GM18502 (cell line): ENCODE results near the gene APLNR.
"Not testable (repeated sequence)": the region's sequence is repeated elsewhere in the genome, so short reads cannot be mapped to it uniquely, and the experiment has no call there.

Source experiments
- ATAC-seq: cut with Tn5 transposase; IDR thresholded peaks from one replicate; pipeline ENCODE4 v1.9.1; 2021; ENCODE audit warnings: mild to moderate bottlenecking; ENCODE audit not compliant: unreplicated experiment, poor library complexity

The APLNR gene

DNA sequence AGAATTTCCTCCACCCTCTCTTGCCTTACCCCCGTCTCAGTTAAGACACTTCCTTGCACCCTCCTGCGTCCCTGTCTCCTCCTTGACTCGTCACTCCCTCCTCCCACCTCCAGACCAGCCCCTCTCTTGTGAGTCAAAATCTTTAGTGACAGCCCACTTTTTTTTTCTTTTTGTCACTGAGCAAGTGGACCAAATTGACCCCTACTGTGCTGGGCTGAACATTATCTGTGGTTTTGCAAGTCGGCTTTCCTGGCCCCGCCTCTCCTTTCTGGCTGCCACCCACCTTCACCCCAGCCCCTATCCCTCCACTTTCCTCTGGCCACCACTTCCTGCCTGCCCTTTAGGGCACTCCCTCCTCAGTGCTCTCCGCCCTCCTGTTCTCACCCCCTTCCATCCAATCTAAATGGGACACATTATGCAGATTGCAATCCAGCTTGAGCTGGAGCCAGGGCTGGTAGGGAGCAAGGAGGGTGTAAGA lies at the start of gene APLNR:
Gene APLNR (minus strand): TSS at position 47 of the 478 bp plus-strand sequence. CDS start 246 bp downstream, outside the sequence.
- ATAC-seq: no peak

GRCh38 chr11:57283231-57283990 lies 46.4 kb upstream of the APLNR start:
- ATAC-seq: no peak

- not testable (repeated sequence) for ATAC-seq
Measured at GRCh38 chr11:57281546-57281945, 44.5 kb upstream of the APLNR start.

DNA sequence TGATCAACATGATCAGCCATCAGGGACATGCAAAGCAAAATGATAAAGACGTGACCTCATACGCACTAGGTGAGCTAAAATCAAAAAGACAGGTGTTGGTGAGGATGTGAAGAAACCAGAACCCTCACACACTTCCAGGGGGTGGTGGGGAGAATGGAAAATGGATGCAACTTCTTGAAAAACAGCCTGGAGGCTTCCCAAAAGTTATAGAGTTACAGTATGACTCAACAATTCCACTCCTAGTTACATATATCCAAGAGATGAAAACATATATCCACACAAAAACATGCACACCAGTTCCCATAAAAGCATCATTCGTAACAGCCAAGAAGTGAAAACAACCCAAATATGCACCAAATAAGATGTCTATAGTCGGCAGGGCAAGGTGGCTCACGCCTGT lies 42.1 kb upstream of the APLNR start:
- no peak for ATAC-seq

DNA sequence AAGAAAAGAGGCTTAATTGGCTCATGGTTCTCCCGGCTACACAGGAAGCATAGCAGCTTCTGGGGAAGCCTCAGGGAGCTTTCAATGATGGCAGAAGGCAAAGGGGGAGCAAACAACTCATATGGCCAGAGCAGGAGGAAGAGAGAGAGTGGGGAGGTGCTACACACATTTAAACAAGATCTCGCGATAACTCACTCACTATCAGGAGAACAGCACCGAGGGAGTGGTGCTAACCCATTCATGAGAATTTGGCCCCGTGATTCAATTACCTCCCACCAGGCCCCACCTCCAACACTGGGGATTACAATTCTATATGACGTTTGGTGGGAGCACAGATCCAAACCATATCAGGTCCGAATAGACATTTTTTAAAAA lies 41.7 kb upstream of the APLNR start:
- ATAC-seq: no peak

DNA sequence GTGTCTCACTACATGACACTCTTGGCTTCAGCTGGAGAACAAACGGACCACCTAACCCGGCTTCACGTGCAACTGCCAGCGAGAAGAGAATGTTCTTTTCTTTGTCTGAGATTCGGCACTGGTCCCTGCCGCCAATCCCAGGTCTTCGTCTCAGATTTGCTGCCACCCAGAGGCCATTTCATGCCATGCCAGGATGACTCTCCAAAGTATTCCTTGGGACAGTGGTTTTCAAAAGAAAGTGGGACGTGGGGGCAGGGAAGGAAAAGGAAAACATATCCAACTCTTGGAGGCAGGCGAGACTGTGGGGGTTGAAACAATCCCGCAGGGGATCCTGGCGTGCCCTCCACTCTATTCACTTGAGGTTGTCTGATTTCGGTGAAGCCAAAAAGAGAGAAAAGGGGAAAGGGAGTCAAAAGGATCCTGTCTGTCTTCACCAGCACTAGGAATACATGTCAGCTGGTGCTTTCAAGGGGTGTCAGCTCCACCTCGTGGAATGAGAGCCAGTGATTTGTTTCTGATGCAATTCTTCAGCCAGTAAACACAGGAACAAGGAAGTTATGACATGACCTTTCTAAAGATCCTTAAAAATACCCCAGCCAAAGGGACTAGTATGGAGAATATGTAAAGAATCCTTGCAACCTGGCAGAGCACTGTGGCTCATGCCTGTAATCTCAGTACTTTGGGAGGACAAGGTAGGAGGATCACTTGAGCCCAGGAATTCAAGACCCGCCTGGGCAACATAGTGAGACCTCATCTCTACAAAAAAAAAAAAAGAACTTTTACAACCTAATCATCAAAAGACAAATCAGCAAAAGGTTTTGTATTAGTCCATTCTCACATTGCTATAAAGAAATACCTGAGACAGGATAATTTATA lies 41.0 kb upstream of the APLNR start:
- ATAC-seq: peak; percentile 89

DNA sequence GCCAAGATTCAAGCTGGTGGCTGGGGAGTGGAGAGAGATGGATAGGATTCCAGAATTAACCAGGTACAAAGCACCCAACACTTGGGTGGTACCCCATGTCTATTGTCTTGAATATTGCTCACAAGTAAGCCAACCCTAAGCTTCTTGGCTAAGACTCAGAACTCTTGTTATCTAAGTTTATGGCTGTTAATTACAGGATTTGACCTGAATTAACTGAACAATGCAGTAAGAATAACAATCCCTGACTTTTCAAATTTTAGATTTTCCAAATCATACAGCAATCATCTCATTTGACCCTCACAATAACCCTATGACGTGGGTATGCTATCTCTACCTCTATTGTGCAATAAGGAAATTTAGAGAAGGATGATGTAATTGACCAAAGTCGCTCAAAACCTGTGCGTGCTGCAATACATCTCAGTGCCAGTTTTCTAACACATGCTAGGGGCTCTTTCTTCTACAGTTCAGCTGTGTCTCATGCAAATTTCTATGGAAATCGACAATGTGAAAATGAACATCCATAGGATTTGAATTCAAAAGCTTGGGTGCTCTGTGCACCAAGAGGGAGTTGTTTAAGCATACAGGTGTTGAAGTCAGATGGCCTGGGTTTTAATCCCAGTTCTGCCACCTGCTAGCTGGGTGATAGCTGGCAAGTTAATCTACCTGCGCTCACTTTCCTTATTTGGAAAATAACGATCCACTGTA lies 40.1 kb upstream of the APLNR start:
- ATAC-seq: no peak

DNA sequence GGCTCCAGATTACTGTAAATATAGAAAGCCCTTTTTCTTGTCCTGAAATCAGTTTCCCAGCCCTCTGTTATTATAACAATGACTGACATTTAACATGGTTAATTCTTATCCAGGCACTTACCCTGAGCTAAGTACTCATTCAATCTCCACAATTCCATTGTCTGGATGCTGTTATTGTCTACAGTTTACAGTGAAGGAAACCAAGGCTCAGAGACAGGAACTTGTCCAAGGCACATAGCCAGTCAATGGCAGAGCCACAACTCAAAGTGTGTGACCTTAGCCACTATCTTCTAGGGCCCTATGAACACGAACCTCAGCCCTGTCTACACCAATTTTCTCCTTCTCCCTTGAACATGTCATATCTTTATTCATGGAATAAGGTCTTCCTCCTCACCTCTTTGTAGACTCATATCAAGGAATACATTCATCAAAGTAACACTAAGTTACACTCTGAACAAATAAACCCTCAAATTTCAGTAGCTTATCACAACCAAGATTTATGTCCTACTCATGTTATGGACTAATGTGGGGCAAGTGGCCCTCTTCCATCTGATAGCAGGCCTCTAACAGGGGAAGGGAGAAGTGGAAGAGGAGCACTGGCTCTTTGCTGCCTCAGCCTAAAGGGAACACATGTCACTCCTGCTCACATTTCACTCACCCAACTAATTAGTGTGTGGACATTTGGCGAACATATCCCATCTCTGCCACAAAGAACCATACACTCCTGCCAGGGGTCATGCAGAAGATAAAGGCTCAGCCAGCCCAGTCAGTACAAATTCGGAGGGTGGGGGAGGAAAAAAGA lies 39.3 kb upstream of the APLNR start:
- ATAC-seq: no peak

- no peak for ATAC-seq
Measured at GRCh38 chr11:57275582-57275981, 38.5 kb upstream of the APLNR start.

GRCh38 chr11:57274904-57275498 lies 38.0 kb upstream of the APLNR start:
- ATAC-seq: no peak

GRCh38 chr11:57273448-57274058 lies 36.5 kb upstream of the APLNR start:
- ATAC-seq: no peak

DNA sequence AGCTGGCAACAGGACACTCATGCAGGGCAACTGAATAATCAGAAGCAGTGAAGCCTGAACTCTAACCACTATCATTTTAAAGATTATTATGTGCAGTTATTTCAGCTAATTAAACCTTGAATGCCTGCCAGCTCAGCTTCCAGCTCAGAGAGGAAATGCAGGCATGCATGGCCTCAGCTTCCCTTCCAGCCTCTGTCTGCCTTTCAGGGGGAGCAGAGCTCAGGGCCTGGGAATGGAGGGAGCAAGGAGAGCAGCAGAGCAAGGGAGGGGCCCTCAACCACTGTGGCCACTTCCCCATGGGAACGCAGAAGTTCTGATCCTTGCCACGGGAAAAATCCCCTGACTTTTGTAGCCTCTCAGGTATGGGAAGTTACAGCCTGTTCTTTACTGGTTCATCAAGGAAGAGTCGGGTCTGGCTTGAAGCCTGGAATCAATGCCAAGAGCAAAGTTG lies 32.5 kb upstream of the APLNR start:
- ATAC-seq: no peak

GRCh38 chr11:57266157-57266556 lies 29.1 kb upstream of the APLNR start:
- ATAC-seq: no peak

- no peak for ATAC-seq
Measured at GRCh38 chr11:57263351-57263750, 26.3 kb upstream of the APLNR start.

GRCh38 chr11:57262157-57262556 lies 25.1 kb upstream of the APLNR start:
- ATAC-seq: no peak

GRCh38 chr11:57260937-57261783 lies 24.1 kb upstream of the APLNR start:
- no peak for ATAC-seq

GRCh38 chr11:57256119-57256518 lies 19.1 kb upstream of the APLNR start:
- no peak for ATAC-seq

- no peak for ATAC-seq
Measured at GRCh38 chr11:57255618-57256017, 18.6 kb upstream of the APLNR start.
